ENCODE measurements around the gene ADAMTSL3.

- TF ChIP-seq EZH2 (IDR thresholded peaks at IDR 0.05; ENCODE audit: low read length, missing control alignments) (no peak), CTCF (conservative IDR thresholded peaks at IDR 0.05 in 1 of 2, IDR thresholded peaks at IDR 0.05 in 1 of 2; ENCODE audit: low read depth in 1 of 2, low read length in 2 of 2) (no peak)
These were observed 41.3 kb downstream of the ADAMTSL3 start for GRCh38 chr15:83695246-83695645.
